Midbrain (tissue), 1 donor: ENCODE results near the gene TRAIP.
"Not testable (repeated sequence)": the region's sequence is repeated elsewhere in the genome, so short reads cannot be mapped to it uniquely, and the experiment has no call there.

Experiments used
- DNase-seq: peaks from one replicate; lab custom pipeline; 2025; lab: John Stamatoyannopoulos, UW

The TRAIP gene

GRCh38 chr3:49823131-49823530 is 33.2 kb downstream of the TRAIP start:
- DNase-seq: not testable (repeated sequence)

GRCh38 chr3:49813497-49814174 is 42.7 kb downstream of the TRAIP start, which contains the start of gene UBA7:
TSS of gene UBA7 (minus strand) at chr3:49813953. CDS start at chr3:49813787, 166 bp downstream.
- DNase-seq: peak; percentile 61

GRCh38 chr3:49812916-49813496 is 43.4 kb downstream of the TRAIP start:
- DNase-seq: no peak

DNA sequence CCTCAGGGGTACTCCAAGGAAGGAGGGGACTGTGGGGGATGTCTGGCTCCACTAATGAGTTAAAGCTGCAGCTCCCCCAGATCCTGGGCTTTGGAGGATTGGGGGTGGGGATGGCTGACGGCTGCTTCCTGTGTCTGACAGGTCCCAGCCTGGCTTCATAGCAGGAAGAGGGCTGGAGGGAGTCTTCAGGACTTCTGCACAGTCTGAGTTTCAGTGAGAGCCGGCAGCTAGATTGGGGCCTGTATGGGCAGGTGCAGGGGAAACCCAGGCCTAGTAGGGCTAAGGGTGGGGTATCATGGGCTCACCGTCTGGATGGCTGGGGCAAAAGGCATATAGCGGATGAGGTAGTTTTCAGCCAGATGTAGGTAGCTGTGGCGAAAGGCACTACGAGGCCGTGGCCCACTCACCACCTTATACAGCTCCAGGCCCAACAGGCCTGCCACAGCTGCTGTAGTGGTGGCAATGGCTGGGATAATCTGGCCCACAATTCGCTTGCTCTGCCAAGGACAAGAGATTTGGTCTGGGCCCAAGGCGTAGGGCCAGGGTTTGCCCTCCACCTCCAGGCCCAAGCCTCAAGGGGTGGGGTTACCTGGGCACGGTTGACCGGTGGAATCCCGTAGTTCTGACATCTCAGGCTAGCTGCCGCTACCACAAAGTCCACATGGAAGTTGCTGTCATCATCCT is 48.8 kb downstream of the TRAIP start:
- no peak for DNase-seq

- no peak for DNase-seq
These were observed 49.5 kb downstream of the TRAIP start for GRCh38 chr3:49806850-49807249.

DNA sequence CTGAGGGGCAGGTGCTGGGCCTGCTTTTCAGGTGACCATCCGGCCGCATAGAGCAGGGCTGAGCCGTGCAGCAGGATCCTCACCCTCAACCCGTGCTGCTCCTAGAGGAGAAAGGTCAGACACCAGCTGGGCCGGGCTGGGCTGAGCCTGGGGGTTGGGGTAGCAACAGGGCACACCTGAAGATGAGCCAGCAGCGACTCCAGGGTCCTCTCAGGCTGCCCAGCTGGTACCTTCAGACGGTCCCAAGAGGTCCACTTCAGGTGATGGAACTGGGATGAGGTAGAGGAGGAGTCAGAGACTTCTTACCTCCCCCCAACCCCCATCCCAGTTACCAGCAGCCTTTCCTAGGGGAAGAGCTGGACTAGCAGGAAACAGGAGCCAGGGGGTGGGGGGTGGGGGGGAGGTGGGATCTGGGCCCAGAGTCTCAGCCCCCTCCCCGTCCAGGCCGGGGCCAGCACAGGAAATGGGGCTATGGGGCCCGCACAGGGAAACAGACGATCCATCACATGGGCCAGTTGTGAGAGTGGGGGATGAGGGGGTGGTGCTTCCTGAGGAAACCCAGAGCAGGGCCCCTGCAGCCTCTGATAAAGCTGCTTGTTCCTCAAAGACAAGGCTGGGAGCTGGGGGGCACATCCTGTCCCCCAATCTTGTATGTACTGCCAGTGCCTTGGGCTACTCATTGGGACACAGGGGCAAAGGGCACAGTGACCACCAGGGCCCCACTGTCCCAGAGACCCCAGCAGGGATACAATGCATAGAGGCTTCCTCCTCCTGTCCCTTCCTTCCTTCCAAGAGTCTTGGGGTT is 50.3 kb downstream of the TRAIP start:
- DNase-seq: peak; percentile 27

- peak; percentile 21 for DNase-seq
These were observed 51.0 kb downstream of the TRAIP start for GRCh38 chr3:49805367-49805782.

- DNase-seq: no peak
These were observed 52.0 kb downstream of the TRAIP start for GRCh38 chr3:49804141-49805041.

GRCh38 chr3:49803465-49804140 is 52.8 kb downstream of the TRAIP start:
- DNase-seq: no peak

- peak; percentile 86 for DNase-seq
These were observed 53.5 kb downstream of the TRAIP start, which contains the start of gene INKA1 for GRCh38 chr3:49802719-49803464. TSS of gene INKA1 (plus strand) at chr3:49803261. CDS start at chr3:49803393, 132 bp downstream.

DNA sequence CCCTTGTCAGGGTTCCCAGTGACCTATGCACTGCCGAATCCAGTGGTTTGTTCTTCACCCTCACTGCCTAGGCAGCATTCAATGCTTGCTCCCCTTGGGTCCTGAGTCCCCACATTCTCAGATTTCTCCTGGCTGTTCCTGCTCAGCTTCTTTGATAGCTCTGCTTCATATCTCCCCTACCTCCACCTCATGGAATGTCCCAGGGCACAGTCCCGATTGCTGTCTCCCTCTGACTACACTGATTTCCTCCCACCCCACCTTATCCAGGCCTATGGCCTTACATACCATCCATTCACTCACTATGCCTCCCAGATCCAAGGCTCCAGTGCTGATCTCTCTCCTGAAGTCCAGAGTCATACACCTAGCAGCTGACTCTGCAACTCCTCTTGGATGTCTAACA is 55.2 kb downstream of the TRAIP start:
- DNase-seq: no peak

DNA sequence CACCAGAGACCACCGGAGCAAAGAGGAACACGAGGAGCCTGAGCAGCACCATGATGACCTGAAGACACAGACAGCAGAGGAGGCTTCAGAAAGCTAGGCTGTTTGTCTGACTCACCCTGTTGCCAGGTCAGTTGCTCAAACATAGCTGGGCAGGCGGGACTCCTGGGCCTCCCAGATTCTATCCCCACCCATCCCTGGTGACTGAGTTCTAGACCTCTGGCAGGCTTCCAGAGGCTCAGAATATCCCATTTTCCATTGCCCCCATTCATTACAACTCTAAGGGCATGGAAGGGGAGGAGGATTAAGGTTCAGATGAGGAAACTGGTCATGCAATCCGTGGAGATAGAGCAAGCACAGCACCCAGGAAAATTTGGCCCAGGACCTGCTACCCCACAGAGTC is 56.6 kb downstream of the TRAIP start, which contains the start of gene CDHR4:
CDHR4 (minus strand) TSS at position 113 of the 400 bp plus-strand sequence; CDS start at position 52, 61 bp downstream.
- DNase-seq: no peak

DNA sequence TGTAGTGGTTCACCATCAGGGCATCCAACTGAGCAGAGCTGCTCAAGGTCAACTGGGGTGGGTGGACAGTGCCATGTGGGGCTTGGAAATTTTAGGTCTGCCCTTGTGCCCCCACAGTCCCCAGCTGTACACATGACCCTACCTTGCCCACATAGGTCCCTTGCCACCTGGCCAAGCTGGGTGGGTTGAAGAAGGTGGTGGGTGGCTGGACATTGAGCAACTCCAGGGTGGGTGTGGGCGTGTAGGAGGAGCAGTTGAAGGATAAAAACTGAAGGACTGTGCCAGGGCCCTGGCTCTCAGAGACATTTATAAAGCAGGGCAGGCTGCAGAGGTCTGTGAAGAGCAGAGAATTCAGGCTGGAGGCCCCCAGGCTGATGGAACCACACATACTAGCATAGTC is 57.3 kb downstream of the TRAIP start:
- no peak for DNase-seq

- no peak for DNase-seq
These were observed 61.1 kb downstream of the TRAIP start for GRCh38 chr3:49794926-49795905.

- no peak for DNase-seq
These were observed 61.9 kb downstream of the TRAIP start for GRCh38 chr3:49794431-49794830.

DNA sequence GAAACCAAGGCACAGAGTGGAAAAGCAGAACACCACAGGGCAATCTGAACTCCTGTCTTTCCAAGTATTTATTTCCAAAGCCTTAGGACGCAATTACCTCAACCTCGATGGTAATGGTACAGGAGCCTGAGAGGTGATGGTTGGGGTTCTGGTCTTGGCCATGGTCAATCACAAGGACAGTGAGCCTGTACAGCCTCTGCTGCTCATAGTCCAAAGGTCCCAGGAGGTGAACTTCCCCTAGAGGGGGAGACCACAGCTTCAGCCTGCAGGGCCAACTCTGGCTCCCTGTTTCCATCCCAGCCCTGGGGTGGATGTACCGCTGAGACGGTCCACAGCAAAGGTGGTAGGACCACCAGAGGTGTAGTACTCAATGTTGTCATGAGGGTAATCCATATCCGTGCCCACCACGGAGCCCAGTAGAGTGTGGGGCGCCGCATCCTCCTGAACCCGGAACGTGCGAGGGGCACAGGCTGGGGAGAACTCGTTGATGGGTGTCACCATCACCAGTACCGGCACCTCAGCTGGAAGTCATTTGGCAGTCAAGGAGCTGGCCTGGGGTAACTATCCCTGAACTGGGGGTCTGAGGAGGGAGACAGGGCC is 62.8 kb downstream of the TRAIP start:
- no peak for DNase-seq

- no peak for DNase-seq
These were observed 63.8 kb downstream of the TRAIP start for GRCh38 chr3:49792371-49793150.
